PC-3 (cell line): ENCODE data around the gene NEAT1. TPM values are rescaled to one million over a fixed set of nuclear protein-coding genes. Genes with fewer than 3 reads are reported as not detected.

ENCODE experiments used
- ATAC-seq: fragments of 200-7000 bp; cut with Tn5 transposase; 2 replicates; pipeline ENCODE4 v1.9.1; 2020; ENCODE audit warnings: mild to moderate bottlenecking, moderate library complexity
- Bru-seq: library from RNA; stranded (reverse); fragments of 400-500 nt; gene quantifications from one replicate; lab custom pipeline; 2021; lab: Mats Ljungman, UMichigan
- BruChase-seq, 2 experiments: library from RNA; stranded (reverse); fragments of 400-500 nt; gene quantifications; one replicate each; lab custom pipeline; 2021; lab: Mats Ljungman, UMichigan
- BruUV-seq: library from RNA; stranded (reverse); fragments of 400-500 nt; replicated peaks from 2 replicates; lab custom pipeline; 2021; lab: Mats Ljungman, UMichigan
- CTCF ChIA-PET: fragments of 300-600 bp; sonication (Branson Sonifier 250); formaldehyde crosslinking; loops from one replicate; lab custom pipeline; 2022; ENCODE audit warnings: antibody characterized with exemption; lab: Charles Lee
- POLR2A ChIA-PET: fragments of 300-600 bp; sonication (Branson Sonifier 250); formaldehyde crosslinking; loops from one replicate; lab custom pipeline; 2022; ENCODE audit warnings: antibody characterized with exemption; ENCODE audit not compliant: unreplicated experiment; lab: Charles Lee
- DNase-seq: peaks from one replicate; pipeline ENCODE4 v3.0.0-alpha.2; 2015
- H2AFZ ChIP-seq: fragments of 300-600 bp; sonication (generic); 2 replicates; pipeline ENCODE4 v1.6.0; 2016; ENCODE audit warnings: antibody characterized with exemption, low read length
- H3F3A ChIP-seq: fragments of 300-600 bp; sonication (generic); one replicate; pipeline ENCODE4 v1.6.0; 2017; ENCODE audit warnings: antibody characterized with exemption, low read length, control low read depth, mild to moderate bottlenecking; ENCODE audit not compliant: unreplicated experiment
- H3K27ac ChIP-seq: fragments of 300-600 bp; sonication (generic); 2 replicates; pipeline ENCODE4 v1.5.1; 2016; ENCODE audit warnings: mild to moderate bottlenecking, low read length
- H3K27me3 ChIP-seq: fragments of 300-600 bp; sonication (generic); 2 replicates; pipeline ENCODE4 v1.6.1; 2016; ENCODE audit warnings: low read length, mixed read lengths
- H3K36me3 ChIP-seq: fragments of 300-600 bp; sonication (generic); 2 replicates; pipeline ENCODE4 v1.6.1; 2016; ENCODE audit warnings: low read depth, mixed run types, low read length, mixed read lengths
- H3K4me1 ChIP-seq: fragments of 300-600 bp; sonication (generic); 2 replicates; pipeline ENCODE4 v1.5.1; 2016; ENCODE audit warnings: low read length; ENCODE audit not compliant: insufficient read depth
- H3K4me2 ChIP-seq: fragments of 300-600 bp; sonication (generic); 2 replicates; pipeline ENCODE4 v1.6.0; 2016; ENCODE audit warnings: low read length
- H3K4me3 ChIP-seq: fragments of 300-600 bp; sonication (generic); 2 replicates; pipeline ENCODE4 v1.5.1; 2016; ENCODE audit warnings: mild to moderate bottlenecking, low read length, mixed read lengths
- H3K79me2 ChIP-seq: fragments of 300-600 bp; sonication (generic); 2 replicates; pipeline ENCODE4 v1.6.1; 2017; ENCODE audit warnings: low read length, mixed read lengths
- H3K9ac ChIP-seq: fragments of 300-600 bp; sonication (generic); 2 replicates; pipeline ENCODE4 v1.6.0; 2016; ENCODE audit warnings: mild to moderate bottlenecking, low read length
- H3K9me2 ChIP-seq: fragments of 300-600 bp; sonication (generic); replicated peaks from 2 replicates; pipeline ENCODE4 v1.6.1; 2016; ENCODE audit warnings: mixed run types, low read length, mixed read lengths
- H3K9me3 ChIP-seq: fragments of 300-600 bp; sonication (generic); 2 replicates; pipeline ENCODE4 v1.6.1; 2016; ENCODE audit warnings: low read length, mixed read lengths
- H4K20me1 ChIP-seq: fragments of 300-600 bp; sonication (generic); 2 replicates; pipeline ENCODE4 v1.6.1; 2016; ENCODE audit warnings: low read length, mixed read lengths
- EZH2 ChIP-seq: fragments of 300-600 bp; sonication (generic); IDR thresholded peaks from one replicate; pipeline ENCODE4 v1.6.1; 2017; ENCODE audit warnings: antibody characterized with exemption, mild to moderate bottlenecking, low read length; ENCODE audit not compliant: unreplicated experiment
- EZH2phosphoT487 ChIP-seq: fragments of 300-600 bp; sonication (generic); IDR thresholded peaks from 2 replicates; pipeline ENCODE4 v1.6.1; 2018; ENCODE audit warnings: mild to moderate bottlenecking, antibody characterized with exemption, low read length, borderline replicate concordance
- intact Hi-C: fragments of 100-400 bp; cut with micrococcal nuclease; formaldehyde crosslinking; loops from 2 replicates; pipeline ENCODE4 v1.9.0; 2023
- long read RNA-seq: library from polyadenylated mRNA; unstranded; transcript quantifications from one replicate; pipeline ENCODE4 v2.0.0, GENCODE V29; 2021; ENCODE audit not compliant: unreplicated experiment
- total RNA-seq: library from RNA; depleted of rRNA; stranded (reverse); fragments of >200 nt; gene quantifications from 2 replicates; pipeline ENCODE4 v1.2.3, GENCODE V29; 2014; rRNA removed
- TF ChIP-seq, protein P1 (sequence below): fragments of 300-600 bp; sonication (generic); conservative IDR thresholded peaks from 2 replicates; pipeline ENCODE4 v1.5.1; 2017; ENCODE audit warnings: antibody characterized with exemption, low read depth, mild to moderate bottlenecking, low read length

NEAT1 gene
- total RNA-seq, result 47.9 and 96.6 TPM in 2 replicates
- Bru-seq, nascent RNA, result percentile 100 among the genes with signal in this experiment
- BruChase-seq, experiment 1, labeled RNA remaining after a 6-hour chase, result percentile 100 among the genes with signal in this experiment
- BruChase-seq, experiment 2, labeled RNA remaining after a 2-hour chase, result percentile 100 among the genes with signal in this experiment
- long read RNA-seq, full-length matches to known transcripts, result 2,443 of 2,447 reads
- long read RNA-seq, partial matches to known transcripts, result 0 of 2,447 reads
- long read RNA-seq, other reads (novel, unspliced or antisense), result 4 of 2,447 reads

DNA sequence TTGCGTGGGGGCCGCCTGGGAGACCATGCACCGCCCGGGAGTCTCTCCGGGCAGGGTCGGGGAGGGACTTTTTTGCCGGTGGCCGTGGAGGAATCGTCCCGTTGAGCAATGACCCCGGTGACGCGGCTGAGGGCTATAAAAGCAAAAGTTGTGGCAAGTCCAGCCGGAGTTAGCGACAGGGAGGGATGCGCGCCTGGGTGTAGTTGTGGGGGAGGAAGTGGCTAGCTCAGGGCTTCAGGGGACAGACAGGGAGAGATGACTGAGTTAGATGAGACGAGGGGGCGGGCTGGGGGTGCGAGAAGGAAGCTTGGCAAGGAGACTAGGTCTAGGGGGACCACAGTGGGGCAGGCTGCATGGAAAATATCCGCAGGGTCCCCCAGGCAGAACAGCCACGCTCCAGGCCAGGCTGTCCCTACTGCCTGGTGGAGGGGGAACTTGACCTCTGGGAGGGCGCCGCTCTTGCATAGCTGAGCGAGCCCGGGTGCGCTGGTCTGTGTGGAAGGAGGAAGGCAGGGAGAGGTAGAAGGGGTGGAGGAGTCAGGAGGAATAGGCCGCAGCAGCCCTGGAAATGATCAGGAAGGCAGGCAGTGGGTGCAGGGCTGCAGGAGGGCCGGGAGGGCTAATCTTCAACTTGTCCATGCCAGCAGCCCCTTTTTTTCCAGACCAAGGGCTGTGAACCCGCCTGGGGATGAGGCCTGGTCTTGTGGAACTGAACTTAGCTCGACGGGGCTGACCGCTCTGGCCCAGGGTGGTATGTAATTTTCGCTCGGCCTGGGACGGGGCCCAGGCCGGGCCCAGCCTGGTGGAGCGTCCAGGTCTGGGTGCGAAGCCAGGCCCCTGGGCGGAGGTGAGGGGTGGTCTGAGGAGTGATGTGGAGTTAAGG, at the start of gene NEAT1:
NEAT1 (plus strand) TSS at position 166 of the 883 bp plus-strand sequence.
- H4K20me1 ChIP-seq, result peaks cover 52% of the 10 kb centered on the region
- peaks cover 53% of the 10 kb centered on the region for H3F3A ChIP-seq
- no peaks in the 10 kb centered on the region for H3K27me3 ChIP-seq
- H3K9ac ChIP-seq, result peak within 1 kb of the TSS; percentile 97
- H3K4me2 ChIP-seq, result peak within 1 kb of the TSS; percentile 97
- ChIA-PET CTCF (no interaction called here), POLR2A (interaction anchor here (0.6 to 1.5 kb wide), 21 partner anchors 14 to 478 kb away, joined by 3 to 46 read pairs (median 6); partner anchors contain the start of genes CCDC85B, MALAT1 and SLC25A45)
- no peaks in the 10 kb centered on the region for H3K9me2 ChIP-seq
- ATAC-seq, result peak; percentile 9
- H3K4me3 ChIP-seq, result peak within 1 kb of the TSS; percentile 93
- TSS peak; percentile 42 for BruUV-seq
- intact Hi-C loops, result no loop called here
- H3K79me2 ChIP-seq, result peaks cover 72% of the 10 kb centered on the region
- peak within 1 kb of the TSS; percentile 32 for H2AFZ ChIP-seq
- H3K27ac ChIP-seq, result peak within 1 kb of the TSS; percentile 99
- DNase-seq, result peak; percentile 93
- H3K4me1 ChIP-seq, result peaks cover 58% of the 10 kb centered on the region
- H3K36me3 ChIP-seq, result peaks cover 37% of the 10 kb centered on the region
- TF ChIP-seq EZH2phosphoT487 (no peak), EZH2 (no peak)
- TF ChIP-seq, protein P1, sequence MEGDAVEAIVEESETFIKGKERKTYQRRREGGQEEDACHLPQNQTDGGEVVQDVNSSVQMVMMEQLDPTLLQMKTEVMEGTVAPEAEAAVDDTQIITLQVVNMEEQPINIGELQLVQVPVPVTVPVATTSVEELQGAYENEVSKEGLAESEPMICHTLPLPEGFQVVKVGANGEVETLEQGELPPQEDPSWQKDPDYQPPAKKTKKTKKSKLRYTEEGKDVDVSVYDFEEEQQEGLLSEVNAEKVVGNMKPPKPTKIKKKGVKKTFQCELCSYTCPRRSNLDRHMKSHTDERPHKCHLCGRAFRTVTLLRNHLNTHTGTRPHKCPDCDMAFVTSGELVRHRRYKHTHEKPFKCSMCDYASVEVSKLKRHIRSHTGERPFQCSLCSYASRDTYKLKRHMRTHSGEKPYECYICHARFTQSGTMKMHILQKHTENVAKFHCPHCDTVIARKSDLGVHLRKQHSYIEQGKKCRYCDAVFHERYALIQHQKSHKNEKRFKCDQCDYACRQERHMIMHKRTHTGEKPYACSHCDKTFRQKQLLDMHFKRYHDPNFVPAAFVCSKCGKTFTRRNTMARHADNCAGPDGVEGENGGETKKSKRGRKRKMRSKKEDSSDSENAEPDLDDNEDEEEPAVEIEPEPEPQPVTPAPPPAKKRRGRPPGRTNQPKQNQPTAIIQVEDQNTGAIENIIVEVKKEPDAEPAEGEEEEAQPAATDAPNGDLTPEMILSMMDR, result no peak
- H3K9me3 ChIP-seq, result no peaks in the 10 kb centered on the region

GRCh38 chr11:65373839-65374580, 48.6 kb upstream of the NEAT1 start:
- Histone ChIP-seq H3K4me1 (peaks cover 17% of the 10 kb centered on the region), H3K9me3 (no peaks in the 10 kb centered on the region), H3F3A (no peaks in the 10 kb centered on the region), H3K27me3 (no peaks in the 10 kb centered on the region), H3K4me2 (no peak overlapping the region), H3K9me2 (no peaks in the 10 kb centered on the region), H4K20me1 (no peaks in the 10 kb centered on the region), H2AFZ (no peak overlapping the region), H3K4me3 (no peak overlapping the region), H3K9ac (no peak overlapping the region), H3K36me3 (no peaks in the 10 kb centered on the region), H3K27ac (no peak overlapping the region), H3K79me2 (no peaks in the 10 kb centered on the region)
- TF ChIP-seq EZH2phosphoT487 (no peak), EZH2 (no peak)
- TF ChIP-seq, protein P1, result no peak
- BruUV-seq, result no TSS peak
- no peak for ATAC-seq
- no peak for DNase-seq
- ChIA-PET POLR2A (no interaction called here), CTCF (no interaction called here)
- intact Hi-C loops, result no loop called here
